GM21619 (cell line): ENCODE results near the gene ELMO1.

Source experiments
- ATAC-seq: cut with Tn5 transposase; IDR thresholded peaks from one replicate; pipeline ENCODE4 v1.9.1; 2021; ENCODE audit not compliant: unreplicated experiment

Gene ELMO1

DNA sequence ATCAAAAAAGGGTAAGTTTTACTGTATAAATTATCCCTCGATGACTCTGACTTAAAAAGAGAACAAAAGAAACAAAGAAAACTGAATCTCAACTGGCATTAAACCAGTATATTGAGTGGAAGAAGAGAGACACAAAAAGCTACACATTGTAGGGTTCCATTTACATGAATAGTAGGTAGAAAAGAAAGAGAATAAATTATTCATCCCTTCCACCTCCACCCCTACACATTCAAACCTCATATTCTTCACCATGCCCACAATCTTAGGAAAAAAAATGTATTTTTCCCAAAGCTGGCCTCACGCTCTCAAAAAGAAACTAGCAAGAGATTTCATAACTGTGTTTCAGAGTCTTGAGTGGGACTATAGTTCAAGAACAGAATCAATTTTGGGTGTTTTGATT is 377.5 kb downstream of the ELMO1 start:
- no peak for ATAC-seq

DNA sequence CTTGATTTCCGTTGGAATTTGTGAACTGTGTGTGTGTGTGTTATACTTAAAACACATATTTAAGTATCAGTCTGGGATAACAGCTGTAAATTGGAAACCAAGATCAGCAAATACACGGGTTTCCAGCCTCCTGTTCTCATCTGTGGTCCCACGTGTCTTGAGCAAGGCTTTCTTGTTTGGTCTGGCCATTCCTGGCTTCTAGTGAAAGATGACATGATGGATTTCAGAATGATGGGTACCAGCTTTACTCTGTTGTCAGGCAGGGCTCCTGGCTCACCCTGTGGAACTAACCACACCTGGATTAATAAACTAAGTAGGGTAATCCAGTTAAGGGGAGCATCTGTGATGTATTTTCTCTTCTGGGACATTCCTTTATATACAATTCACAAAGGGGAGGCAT is 378.2 kb downstream of the ELMO1 start:
- ATAC-seq = no peak

DNA sequence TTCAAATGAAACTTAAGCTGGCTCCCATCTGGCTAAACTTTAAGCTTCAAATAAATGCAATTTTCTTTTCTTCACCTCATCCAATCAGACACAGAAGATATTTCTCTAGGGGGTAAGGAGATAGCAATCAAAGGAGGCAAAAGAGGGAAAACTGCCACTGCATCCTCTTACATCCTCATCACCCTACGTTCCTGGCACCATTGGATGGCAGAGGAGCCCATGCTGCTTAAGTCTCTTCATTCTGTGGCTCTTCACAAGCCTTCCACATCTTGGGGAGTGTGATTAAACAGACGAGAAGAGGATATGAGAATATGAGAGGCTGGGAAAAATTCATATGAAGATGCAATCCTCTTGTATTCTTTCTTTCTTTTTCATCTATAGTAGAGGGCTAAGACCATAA is 378.6 kb downstream of the ELMO1 start:
- ATAC-seq = no peak

DNA sequence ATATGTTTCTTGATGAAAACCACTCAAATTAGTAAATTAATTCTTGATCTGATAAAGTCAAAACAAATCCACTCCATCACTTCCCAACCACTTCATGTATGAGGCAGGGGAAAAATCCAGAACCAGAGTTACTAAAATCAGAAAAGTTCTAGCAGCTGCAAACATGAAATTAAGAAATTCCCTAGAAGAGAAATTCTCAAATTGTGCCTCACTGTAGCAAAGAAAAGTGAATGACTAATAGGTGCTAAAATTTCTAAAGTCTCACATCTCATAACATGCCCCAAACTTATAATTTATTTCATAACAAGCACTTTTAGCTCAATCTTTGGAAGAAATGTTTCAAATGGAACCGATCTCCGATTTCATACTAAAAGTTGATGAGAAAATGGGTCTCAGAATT is 379.3 kb downstream of the ELMO1 start:
- ATAC-seq = no peak

DNA sequence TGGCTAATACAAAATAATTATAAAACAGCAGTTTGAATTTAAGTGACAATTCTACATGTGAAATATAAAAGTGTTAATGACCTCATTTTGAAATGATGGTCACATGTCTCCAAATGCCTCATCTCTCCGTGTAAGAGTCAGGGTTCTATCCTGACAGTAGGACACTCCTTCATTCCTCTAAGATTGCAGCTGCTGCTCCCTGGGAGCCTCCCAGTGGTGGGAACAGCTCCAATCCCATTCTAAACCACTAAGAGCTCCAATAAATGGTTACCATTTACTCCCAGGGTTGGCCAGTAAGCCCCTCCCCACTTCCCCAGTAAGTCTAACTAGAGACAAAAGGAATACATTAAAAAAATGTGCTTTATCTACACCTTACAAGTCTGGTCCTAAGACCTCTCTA is 379.8 kb downstream of the ELMO1 start:
- ATAC-seq = no peak

DNA sequence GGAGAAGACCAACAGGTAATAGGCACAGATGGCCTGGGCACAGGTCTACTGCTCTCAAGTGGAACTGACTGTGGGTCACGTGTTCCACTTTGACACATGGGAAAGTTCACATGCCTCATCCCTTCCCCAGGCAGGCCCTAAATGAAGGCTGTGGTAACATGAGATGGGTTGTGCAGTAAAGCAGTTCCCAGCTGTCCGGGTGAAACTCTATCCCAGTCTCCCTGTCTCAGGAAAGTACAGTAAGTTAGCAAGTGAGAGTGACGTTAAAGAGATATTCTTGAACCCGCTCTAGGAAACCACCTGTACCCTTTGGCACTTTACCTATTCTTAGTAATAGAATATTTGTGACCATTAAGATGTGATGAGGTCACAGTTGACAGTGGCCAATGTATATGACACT is 380.6 kb downstream of the ELMO1 start:
- no peak for ATAC-seq

DNA sequence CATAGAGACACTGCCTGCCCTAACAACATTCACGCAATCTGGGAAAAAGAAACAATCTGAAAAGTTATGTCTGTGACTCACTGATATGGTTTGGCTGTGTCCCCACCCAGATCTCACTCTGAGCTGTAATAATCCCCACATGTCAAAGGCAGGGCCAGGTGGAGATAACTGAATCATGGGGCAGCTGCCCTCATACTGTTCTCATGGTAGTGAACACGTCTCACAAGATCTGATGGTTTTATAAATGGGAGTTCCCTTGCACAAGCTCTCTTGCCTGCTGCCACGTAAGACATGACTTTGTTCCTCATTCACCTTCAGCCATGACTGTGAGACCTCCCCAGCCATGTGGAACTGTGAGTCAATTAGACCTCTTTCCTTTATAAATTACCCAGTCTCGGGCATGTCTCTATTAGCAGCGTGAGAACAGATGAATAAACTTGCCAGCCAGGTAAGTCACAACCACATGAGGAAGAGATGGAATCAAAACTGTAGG is 382.8 kb downstream of the ELMO1 start:
- peak; percentile 60 for ATAC-seq

DNA sequence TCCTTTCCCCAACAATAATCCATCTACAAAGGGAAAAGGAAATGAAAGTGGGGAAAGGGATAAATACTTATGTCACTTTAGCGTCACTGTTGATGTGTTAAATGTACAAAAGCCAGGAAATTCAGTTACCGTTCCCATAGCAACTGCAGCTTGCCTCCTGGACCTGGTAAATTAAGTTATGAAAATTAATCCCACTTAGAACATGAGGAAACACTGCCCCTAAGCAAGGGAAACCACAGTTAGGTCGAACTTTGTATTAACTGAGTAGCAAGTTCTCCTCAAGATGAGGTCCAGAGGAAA is 386.2 kb downstream of the ELMO1 start:
- no peak for ATAC-seq

DNA sequence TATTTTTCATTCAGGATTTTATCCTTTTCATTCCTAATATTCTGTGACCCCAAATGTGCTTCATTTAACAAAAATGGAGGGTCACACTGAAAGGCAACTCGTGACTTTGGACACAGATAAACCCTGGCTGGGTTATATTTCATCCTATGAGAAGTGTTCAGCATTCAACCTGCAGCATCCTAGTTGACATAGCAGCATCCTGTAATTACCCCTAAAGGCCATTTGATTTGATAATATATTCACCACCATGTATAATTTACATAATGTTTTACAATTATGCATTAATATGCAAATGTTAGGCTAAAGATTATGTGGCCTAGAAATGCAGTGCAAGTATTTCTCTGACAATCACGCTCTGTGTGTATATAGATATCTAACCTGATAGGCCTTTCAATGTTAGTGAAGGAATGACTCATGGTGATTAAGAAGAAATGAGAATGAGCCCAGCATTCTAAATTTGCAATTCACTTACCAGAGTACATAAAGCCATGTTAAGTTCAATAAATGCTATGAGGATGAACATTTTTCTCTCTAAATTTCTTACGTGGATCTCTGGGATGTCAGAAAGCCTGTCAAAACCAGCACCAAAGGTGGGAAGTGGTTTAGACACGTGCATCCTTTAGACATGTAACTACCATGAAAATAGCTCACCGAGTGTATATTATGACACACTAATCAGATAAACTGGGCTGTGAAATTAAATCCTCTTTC is 386.7 kb downstream of the ELMO1 start:
- ATAC-seq = no peak

DNA sequence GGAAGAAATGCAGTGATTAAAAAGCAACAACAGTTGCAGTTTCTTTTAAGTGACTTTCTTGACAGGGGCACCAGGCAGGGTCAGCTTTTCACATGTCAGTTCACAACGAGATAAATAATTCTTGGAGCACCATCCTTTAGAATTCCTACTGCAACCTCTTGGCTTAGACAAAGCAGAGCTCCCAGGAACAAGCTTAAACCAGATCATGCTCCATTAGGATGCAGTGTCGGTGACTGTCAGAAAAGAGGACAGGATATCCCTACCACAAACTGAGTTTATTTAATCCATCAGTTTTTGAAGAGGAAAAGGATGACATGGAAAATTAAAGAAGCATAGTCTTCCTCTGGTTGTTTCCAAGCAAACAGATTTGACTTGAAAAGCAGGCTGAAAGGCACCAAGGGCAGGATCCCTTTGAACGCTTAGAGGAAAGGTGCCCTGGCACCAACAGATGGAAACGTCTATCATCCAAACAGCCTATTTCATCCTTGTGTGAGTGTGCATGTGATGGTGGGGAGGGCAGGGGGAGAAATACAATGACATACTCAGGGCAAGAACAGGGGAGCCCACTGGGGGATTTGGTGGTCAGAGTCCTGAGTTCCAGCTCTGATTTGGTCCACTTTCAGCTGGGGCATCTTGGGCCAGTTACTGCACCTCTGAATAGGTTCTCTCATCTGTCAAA is 392.3 kb downstream of the ELMO1 start:
- no peak for ATAC-seq

DNA sequence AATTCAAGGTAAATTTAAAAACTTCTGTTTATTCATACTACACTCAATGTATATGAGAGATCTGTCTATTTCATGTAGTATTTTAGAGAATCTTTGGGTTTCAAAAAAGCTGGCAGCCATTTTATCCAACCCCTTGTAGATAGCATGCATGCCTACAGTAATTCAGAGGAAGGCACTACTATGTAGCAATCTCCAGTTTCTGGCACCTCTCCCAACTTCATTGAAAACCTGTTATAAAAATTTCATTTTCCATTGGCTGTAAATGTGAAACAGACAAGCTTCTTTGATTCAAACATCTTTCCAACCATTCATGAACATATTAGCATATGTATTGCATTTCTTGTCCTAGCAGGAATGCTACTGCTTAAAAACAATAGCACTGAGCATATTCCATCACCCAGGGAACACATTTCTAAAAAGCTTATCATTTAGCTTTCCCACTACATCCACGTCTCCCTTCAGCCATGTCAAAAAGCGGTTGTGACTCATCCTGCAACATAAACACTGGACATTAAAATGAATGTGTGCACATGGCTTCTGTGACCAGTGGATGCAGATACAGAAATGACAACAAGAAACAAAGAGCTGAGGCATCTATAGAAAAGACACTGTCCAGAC is 393.9 kb downstream of the ELMO1 start:
- no peak for ATAC-seq

DNA sequence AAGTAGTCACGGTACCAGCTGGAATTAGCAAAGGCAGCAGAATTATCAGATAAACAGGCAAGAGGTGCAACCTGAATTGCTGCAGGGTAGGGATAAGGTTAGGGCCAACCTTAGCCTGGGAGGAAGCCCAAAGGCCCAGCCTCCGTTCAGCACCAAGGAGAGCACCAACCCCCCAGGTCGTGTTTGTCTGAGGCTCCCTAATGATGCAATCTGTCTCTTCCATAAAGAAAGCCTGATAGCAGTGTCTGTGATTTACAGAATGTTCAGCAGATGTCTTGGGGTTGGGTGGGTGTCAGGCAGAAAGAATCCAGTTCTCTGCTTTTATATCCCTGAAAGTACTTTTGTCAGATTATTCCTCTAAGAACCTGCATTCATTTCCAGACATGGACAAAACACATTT is 396.0 kb downstream of the ELMO1 start:
- no peak for ATAC-seq

DNA sequence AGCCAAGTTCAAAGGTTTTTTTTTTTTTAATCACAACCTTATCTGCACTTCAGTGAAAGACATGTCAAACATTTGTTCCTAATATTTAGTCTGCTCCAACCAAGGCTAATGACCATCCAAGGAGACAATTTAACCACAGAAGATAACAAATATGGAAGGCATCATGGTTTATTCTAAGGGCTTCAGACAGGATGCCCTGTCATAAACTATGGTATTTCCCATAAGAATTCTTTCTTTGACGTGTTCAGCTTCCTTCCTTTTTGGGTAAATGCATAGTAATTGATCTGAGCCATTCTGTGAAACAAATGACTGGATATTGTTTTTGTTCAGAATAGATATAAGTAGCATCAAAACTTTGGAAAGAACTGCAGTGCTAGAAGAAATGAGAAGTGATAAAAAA is 397.9 kb downstream of the ELMO1 start:
- no peak for ATAC-seq

DNA sequence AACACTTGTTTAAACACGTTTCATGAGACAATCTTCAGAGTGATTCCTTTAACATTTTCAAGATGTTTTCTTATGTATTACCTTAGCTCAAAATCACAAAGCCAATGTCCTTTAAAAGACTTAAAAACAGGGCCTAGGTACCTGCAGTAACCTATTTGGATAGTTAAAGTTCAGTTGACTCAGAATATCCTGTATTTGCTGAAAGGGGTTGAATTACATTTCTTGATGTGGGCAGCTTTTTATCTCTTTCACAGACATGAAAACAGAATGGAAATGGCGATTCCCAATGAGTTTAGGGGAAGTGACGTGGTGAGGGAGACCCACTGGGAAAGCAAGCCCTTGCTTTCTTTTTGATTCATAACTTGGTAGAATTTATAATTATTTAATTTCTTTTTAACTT is 400.0 kb downstream of the ELMO1 start:
- ATAC-seq = no peak

DNA sequence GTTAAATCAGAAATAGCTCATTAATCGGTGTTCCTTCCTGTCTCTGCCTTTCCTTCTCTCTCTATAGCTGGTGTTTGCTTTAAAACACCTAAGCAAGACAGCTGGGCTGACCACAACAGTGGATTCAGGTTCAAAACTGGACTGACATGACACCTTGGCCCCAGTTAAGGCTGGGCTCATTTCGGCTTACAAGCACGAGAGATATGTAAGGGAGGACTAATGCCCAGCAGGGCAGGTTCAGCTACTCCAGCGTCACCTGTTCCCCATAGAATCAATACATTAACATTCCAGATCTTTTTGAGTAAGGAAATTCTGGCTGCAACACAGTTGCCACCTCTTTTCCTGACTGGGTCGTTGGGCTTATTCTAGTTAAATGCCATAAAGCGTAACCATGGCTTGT is 401.4 kb downstream of the ELMO1 start:
- no peak for ATAC-seq

DNA sequence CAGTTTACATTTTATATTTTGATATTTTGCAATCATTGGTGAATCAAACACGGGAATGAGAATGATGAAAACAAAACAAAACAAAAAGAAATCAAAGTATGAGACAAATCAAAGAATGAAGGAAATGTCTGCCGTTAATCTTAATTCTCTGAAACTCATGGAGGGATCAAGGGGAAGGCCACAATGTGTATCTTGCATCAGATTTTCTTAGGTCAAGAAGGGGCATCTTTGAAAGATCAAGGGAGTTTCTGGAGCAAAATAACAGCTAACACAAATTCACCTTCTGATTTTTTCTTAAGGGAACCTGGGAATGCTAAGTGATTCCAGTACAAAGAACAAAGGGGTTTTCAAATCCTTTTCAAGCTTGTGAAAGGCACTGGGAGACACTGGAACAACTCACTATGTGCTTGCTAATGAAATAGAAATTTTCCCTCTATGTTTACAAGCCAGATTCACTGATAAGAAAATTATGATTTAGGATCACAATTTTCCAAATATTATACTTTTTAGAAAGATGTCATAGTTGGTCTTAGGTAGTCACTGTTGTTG is 402.1 kb downstream of the ELMO1 start:
- ATAC-seq = no peak

DNA sequence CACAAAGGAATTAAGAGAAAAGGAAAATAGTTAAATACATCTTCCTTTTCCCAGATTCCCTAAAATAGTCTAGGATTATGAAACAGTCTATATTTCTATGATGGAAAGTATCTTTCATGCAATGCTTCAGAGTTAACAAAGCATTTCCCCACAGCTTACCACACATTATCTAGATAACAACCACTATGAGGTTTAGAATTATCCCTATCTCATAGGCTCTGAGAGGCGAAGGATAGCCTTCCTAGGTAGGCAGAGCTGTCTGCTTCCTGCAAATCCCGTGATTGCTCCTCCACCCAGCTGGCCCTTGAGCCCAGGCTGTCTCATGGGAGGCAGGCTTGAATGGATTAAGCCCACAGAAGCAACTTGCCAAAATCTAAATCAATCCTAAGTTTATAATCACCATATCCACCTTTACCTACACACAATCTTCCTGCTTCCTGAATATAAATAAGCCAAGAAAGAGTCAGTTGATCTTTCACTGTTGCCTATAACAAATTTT is 402.9 kb downstream of the ELMO1 start:
- ATAC-seq = no peak

DNA sequence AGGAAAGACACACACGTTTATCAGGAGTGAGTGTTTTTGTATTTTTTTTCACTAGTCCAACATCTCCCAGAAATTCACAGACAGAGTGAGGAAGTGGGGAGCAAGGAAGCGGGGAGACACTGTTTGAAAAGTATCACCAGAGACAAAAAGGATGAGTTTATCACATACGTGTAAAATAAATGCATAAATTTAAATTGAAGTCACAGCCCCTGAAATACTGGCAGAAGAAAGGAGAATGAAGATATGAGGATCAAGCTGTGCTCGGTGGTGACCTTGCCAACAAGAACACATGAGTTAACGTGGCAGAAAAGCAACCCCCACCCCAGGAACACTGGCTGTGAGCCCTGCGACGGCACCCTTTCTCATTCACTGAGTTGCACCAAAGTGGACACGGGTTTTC is 407.2 kb downstream of the ELMO1 start:
- no peak for ATAC-seq

DNA sequence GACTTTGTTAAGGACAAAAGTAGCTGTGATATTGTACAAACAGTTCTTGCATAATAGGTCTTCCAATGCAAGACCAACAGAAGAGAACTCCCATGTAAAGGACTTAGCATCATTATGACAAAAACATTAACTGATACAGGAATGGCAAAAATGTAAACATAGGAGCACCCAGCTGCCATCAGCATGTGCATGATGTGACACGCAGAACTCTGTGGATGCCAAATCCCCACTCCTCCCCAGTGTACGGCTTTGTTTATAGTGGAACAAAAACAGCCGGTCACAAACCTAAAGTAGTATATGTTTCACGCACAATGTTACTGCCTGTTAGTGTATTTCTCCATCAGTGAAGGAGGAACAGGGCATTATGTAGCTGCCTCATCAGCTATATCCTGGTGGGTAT is 408.3 kb downstream of the ELMO1 start:
- no peak for ATAC-seq

DNA sequence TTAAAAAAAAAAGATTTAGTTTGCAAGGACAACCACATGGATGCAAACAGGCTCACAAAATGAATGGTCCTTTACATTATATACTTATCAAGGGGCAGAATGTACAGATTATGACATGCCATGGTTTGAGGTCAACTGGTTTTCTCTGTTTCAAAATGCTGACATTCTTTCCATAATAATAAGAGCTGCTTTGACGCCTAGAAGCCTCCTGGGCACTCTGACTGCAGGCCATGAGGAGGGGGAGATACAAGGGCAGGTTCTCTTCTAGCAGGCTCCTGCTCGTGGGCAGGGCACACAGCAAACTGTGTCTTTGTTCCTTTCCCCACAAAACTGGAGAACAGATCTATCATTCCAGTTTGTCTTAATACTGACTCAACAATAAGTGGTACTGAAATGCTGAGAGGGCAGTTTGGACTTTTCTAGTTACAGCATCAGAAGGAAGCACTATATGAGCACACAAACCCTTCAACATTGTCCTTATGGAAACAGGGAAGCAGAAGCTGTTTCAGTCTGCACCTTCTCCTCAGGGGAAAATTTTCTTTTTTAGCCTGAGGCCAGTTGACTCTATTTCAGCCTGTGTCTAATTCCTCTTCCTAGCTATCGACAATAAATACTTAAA is 409.4 kb downstream of the ELMO1 start:
- ATAC-seq = no peak

DNA sequence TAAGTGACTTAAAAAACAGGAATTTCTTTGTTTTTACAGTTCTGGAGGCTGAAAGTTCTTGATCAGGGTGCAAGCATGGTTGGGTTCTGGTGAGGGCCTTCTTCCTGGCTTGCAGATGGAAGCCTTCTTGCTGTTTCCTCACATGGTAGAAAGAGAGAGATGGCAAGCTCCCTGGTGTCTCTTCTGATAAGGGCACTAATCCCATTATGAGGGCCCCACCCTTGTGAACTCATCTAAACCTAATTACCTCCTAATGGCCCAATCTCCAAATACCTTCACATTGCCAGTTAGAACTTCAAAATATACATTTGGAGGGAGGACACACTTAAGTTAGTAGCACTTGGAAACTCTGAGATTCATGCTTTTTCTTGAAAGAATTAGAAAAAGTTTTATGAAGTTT is 410.0 kb downstream of the ELMO1 start:
- ATAC-seq = no peak

DNA sequence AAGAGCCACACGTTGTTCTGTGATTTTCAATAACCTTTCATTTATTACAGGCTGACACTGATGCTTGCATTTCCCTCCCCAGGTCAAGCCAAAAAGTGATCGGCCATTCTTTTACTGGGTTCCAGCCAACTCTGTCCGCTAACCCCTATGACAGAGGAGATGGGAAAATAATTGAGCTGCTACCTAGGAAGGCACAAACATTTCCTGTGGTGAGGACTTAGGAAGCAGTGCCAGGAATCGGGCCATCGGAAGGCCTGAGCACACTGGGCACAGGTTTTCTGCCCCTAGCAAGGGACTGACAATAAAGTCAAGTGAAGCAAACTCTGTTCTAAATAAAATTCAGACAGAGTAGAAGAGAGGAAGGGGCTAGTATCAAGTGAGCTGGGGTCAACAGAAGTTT is 411.4 kb downstream of the ELMO1 start:
- no peak for ATAC-seq
